Epithelial cell of esophagus (primary cell): ENCODE results near the gene TMPRSS15.

ENCODE experiments used
- DNase-seq: peaks from one replicate; pipeline ENCODE4 v3.0.0; 2010; ENCODE audit warnings: low read depth
- H3K4me3 ChIP-seq: 2 replicates; pipeline ENCODE4 v1.5.1; 2011; ENCODE audit warnings: mild to moderate bottlenecking, low read length, control low read depth
- TF ChIP-seq, protein P1 (sequence below): IDR thresholded peaks from 2 replicates; pipeline ENCODE4 v1.5.1; 2011; ENCODE audit warnings: low read depth, mild to moderate bottlenecking, low read length, control low read depth, inconsistent platforms; ENCODE audit not compliant: insufficient read depth; ENCODE audit errors: missing control alignments

The TMPRSS15 gene

DNA sequence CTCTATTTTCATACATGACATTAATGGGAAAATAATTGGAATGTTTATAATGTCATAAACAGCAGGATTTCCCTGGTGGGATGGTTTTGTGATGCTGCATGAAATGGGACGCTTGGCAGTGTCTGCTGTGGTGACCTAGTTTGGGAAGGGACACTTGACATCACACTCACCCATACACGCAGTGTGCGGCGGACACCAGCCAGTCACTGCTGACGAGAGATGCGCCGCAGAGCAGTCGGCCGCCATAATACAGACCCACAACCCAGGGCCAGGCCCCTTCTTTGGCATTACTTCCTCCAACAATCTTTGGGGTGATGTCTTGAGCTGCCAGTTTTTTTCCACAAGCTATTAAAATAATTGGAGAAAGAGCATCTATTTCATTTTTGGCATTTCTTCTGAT lies 109.5 kb downstream of the TMPRSS15 start:
- TF ChIP-seq, protein P1, sequence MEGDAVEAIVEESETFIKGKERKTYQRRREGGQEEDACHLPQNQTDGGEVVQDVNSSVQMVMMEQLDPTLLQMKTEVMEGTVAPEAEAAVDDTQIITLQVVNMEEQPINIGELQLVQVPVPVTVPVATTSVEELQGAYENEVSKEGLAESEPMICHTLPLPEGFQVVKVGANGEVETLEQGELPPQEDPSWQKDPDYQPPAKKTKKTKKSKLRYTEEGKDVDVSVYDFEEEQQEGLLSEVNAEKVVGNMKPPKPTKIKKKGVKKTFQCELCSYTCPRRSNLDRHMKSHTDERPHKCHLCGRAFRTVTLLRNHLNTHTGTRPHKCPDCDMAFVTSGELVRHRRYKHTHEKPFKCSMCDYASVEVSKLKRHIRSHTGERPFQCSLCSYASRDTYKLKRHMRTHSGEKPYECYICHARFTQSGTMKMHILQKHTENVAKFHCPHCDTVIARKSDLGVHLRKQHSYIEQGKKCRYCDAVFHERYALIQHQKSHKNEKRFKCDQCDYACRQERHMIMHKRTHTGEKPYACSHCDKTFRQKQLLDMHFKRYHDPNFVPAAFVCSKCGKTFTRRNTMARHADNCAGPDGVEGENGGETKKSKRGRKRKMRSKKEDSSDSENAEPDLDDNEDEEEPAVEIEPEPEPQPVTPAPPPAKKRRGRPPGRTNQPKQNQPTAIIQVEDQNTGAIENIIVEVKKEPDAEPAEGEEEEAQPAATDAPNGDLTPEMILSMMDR, result no peak
- no peak overlapping the region for H3K4me3 ChIP-seq
- DNase-seq, result no peak

DNA sequence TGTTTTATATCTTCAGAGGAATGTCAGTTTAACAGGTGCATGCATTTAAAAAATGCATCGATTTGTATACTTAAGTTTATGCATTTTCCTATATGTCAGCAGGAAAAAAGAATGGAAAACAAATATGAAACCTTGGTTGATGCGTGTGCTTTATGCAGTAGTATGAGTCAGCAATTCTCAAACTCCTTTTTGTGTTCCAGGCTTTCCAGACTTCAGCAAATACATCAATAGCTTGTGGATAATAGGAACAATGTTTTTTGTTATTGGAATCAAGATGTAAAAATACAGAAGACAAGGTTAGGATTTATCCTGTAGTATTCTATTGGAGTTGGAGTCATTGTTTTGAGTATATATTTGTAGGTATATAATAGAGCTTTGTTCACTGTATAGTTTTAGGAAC lies 113.7 kb downstream of the TMPRSS15 start:
- TF ChIP-seq, protein P1, result no peak
- DNase-seq, result no peak

DNA sequence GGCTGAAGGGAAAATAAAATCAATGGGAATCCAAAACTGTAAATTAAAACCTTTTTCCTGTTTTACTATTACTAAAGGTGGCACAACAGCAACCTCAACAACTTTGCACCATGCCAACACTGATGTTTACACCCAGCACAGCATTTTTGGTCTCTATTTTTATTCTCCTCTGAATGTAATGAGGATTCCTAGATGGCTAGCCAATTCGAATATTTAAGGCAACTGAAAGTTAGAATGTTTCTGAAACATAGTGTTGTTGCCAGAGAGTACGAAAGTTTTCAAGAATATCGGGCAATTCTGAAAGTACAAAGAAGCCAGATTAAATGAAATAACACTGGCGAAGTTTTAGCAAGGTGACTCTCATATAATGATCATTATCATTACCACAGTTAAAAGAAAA lies 118.2 kb downstream of the TMPRSS15 start:
- no peak overlapping the region for H3K4me3 ChIP-seq
- no peak for DNase-seq
- TF ChIP-seq, protein P1, result no peak

More for the DNA sequence above, 113.7 kb downstream of the TMPRSS15 start:
- no peak overlapping the region for H3K4me3 ChIP-seq

DNA sequence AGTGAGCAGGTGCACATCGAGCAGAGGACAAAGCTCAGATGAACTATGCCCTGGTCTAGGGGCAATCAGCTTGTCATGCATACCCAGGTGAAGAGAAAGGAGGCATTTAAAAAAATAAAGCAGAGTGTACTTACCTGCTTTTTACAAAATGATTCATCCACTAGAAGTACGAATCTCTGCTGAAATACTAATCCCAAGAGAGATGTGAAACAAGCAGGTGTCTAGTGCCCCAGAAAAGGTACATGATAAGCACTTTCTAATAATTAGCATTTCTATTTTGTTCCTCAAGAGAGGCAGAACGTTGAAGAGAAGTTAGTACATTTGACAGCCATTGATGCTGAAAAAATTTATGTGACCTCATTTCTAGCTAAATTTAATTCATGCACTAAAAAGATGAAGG lies 127.8 kb downstream of the TMPRSS15 start:
- TF ChIP-seq, protein P1, result no peak
- H3K4me3 ChIP-seq, result no peak overlapping the region
- no peak for DNase-seq

DNA sequence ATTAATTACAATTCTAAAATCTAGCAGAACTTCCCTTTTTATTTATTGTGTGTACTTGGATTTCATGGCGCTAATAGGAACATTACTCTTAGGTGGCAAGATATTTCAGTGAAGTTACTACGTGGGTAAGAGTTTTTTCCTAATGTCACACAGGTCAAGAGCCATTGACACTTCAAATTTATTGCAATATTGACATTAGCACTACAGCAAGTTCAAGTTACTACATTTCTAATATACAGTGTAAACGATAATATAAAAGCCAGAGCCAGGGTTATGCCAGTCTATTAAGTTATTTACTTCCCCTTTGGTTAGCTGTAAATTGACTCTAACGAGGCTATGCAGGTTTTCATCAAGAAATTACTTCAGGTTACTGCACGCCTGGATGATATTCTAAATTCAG lies 129.2 kb downstream of the TMPRSS15 start:
- H3K4me3 ChIP-seq, result no peak overlapping the region
- TF ChIP-seq, protein P1, result no peak
- no peak for DNase-seq

DNA sequence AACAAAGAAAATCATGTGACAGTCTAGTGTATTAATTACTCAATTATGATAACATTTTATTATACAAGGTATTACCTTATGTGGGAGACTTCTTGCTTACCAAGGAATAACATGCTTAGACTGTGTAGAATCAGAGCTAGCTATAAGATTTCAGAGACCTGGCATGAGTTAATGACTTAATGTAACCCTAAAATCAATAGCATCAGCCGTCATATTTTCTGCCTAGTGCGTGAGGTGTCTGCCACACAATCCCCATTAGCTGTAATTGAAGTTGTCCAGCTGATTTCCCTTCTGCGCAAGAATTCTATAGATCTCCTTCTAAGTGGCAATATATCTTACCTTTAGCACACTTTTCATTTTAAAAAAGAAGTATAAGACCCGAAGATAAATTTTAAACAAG lies 130.2 kb downstream of the TMPRSS15 start:
- no peak overlapping the region for H3K4me3 ChIP-seq
- TF ChIP-seq, protein P1, result no peak
- DNase-seq, result no peak

DNA sequence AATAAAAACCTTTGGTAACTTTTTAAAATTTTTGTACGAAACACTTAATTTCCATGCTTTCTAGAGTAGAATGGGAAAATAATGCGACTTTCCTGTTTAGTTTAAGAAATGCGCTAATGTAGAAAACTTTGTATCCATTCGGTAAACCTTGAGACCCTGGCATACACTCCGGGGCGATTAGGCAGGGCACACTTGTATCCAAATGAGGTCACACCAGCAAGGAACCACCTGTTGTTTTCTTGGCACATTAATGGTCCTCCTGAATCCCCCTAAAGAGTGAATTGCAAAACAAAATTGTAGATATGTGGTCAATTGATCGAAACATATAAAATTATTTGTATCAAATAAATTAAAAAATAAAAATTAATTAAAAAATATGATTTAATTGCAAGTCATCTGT lies 133.7 kb downstream of the TMPRSS15 start:
- no peak for DNase-seq
- TF ChIP-seq, protein P1, result no peak
- H3K4me3 ChIP-seq, result no peak overlapping the region
